ENCODE data around the gene DCDC2C.

DCDC2C gene

DNA sequence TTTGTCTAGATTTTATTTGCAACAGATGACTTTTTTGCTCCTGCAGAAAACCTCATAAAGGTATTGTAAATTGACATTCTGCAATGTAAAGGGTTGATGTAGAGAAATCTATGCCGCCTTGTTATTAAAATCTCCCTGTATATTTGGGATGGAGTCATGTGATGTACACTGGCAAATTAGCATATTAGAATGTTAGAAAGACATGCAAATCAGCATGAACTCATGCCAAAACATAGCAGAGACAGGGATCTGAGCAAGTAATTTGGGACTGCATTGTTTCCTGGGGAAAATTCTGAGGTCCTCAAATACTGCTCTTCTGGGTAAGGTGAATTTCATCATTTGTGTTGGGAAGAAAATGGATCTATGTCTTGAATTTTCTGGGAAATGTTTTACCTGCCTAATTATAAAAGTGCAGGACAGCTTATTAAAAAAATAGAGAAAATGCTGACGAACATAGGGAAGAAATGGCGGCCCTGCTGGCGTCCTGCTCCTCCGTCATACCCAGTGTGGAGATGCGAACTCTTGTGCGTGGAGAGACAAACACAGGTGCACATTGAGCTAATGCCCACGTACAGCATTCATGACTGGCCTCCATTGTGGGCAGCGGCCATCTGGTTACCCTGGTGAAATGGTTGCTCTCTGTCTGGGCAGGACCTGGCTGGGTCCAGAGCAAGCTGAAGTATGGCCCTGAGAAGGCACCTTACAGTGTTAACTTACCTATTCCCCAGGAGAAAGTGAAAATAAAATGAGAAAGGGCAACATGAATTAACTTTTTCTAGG, 29.1 kb upstream of the DCDC2C start:
- no peak for DNase-seq

DNA sequence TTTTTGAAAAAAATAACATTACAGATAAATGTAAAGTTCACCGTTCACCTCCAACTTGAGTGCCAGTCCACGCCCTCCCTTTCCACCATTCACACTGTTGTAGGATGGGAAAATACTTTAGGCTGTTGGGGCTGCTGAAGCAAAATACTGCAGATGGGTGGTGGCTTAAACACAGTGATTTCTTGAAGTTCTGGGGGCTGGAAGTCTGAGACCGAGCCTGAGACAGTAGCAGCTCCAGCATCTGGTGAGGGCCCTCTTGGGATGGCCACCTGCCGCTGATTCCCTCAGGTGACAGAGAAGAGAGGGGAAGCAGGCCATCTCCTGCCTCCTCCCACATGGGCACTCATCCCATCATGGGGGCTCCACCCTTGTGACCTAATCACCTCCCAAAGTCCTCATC, 27.7 kb upstream of the DCDC2C start:
- no peak for DNase-seq

DNA sequence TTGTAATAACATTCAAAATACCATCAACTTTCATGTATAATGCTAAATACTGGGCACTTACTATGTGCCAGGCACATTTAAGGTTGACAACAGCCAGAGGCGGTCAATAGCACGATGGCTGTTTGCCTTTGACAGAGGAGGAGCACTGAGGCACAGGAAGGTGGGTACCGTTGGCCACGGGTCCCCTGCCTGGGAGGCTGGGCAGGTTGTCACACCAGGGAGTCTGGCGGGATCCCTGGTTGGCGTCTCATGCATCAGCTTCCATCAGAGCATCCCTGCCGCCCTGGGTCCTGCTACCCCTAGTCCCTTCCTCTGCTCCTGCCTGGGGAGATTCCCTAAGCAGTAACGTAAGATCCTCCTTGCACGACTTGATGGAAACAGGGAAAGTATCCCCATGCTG, 25.9 kb upstream of the DCDC2C start:
- DNase-seq, result no peak

DNA sequence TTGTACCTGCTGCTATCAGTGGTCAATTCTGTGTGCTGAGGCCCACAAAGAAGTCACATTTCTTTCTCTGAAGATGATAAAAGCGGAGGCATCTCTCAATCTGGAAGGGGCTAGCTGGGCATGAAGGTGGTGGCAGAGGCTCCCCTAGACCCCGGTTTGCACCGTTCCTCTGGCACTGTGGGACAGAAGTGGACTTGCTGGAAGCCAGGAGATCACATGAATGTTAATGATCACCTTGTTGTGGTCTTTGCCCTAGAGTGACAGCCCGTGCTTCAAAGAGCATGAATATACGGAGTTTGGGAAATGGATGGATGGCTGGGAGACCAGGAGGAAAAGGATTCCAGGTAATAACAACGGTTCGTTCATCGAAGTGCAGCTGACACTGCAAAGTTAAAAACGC, 25.2 kb upstream of the DCDC2C start:
- DNase-seq, result no peak

DNA sequence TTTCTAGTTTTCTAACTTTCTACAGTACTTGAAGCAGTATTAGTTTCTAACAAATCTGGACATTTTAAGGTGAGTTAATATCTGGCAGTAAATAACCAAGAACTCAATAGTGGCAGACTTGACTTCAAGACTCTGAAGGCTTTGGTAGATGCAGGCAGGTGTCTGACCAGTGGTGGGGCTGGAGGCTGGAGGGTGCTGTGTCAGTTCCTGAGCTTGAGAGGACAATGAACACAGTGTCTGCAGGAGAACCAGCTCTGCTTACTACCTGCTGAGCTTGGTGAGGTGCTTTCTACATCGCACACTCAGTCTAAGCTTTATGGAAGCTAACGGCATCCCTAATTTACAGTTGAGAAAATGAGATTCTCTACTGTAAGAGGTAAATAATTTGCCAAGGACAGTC, 24.2 kb upstream of the DCDC2C start:
- no peak for DNase-seq

DNA sequence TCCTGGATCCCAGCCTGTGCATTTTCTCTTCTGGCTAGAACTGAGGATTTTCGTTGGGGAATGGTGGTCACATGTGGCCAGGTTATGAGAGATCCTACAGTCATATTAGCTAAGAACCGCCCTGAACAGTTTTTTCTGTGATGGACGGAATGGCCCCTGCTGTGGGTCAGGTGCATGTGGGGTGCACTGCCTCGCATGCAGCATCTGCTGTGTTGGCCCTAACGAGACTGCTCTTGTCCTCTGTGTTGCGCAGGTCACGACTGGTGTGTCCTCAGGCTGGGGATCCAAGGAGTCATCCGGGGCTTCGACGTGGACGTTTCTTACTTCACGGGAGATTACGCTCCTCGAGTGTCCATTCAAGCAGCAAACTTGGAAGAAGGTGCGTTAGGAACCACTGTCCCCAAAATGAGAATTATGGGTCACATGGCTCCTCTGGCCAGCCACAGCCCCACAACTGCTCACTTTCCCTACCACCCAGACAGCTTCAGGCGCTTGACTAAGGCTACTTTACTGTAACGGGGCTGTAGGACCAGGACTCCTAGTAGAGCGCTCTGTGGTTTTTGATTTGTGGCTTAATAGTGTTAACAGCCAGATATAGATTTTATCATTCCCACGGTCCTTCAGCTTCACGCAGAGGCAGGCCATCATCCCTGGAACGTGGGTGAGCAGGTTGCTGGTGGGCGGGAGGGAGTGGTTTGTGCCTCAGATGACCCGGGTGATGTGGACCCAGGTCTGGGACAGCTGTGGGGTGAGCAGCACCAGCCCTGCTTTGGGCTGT, 23.6 kb upstream of the DCDC2C start:
- no peak for DNase-seq

DNA sequence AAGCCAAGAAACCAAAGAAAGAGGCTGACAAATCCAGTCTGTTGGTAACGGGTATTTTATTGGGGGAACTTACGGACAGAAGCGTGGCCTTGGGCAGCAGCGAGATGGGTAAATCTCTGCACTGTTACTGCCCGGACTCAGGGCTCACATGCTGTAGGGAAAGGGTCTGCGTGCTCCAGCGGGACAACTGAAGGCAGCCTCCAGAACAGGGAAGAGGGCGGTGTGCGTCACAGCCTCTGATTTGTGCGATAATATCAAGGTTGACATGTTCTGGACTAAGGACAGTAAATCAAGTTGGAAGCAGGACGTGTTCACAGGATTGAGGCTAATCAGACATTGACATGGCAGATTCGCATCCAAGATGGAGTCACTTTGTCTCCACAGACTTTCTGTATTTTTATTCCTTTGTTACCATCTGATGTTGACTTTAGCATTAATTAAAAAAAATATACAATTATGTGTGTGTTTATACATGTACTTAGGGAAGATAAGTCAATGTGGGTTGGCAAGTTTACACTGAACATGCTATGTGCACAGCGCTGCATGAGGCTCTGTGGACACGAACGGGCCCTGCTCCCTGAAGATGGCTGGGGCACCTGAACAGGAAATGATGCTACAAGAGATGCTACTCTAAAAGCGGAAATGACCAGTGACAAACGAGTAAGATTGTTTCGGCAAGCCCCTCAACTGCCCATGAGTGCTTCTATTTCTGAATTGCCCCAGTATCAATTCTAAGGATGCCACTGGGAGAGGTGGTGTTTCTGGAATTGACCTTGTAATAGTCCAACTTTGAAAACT, 22.6 kb upstream of the DCDC2C start:
- DNase-seq, result no peak

DNA sequence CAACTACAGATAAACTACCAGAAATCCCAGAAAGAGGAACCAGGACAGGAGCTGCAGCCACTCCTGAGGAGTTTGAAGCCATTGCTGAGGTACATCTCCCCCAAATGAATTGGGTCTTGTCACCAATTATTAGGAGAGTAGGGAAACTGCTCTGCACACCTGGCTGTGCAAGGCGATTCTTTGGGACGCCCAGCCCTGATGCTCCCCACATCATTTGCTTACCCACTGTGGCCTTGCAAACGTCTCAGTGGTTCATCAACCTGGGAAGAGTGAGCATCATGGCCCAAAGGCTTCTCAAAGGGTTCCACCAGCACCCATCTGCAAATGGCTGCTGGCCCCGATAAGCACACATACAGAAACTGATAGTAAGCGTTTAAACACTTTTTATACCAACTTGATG, 21.8 kb upstream of the DCDC2C start:
- no peak for DNase-seq

DNA sequence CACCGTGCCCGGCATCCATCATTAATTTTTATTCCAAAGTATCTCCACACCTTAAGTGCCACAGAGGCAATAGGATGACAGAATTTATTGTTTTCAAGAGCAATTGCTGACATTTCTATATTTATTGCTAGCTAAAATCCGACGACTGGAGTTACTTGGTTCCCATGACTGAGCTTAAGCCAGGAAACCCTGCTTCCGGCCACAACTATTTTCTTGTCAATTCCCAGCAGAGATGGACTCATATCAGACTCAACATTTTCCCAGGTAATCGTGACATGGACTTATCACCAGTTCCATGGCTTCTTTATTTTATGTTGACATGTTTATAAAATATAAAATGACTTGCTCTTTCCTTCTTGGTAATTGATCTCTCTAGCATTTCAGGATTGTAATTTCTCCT, 20.6 kb upstream of the DCDC2C start:
- DNase-seq, result no peak

DNA sequence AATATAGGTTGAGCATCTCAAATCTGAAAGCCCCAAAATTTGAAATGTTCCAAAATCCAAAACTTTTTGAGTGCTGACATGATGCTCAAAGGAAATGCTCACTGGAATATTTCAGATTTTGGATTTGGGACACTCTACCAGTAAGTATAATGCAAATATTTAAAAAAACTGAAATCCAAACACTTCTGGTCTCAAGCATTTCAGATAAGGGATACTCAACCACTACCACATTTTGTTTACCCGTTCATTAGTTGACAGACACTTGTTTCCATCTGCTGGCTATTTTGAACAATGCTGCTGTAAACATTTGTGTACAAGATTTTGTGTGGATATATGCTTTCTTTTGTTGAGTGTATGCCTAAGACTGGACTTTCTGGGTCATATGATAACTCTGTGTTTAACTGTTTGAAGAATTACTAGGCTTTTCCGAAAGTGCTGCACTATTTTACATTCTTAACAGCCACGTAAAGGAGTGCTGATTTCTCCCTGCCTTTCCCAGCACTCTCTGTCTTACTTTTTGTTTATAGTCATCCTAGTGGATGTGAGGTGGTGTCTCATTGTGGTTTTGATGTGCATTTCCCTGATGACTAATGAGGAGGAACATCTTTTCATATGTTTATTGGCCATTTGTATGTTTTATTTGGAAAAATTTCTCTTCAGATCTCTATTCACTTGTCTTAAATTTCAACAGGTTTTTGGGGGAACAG, 19.5 kb upstream of the DCDC2C start:
- no peak for DNase-seq

DNA sequence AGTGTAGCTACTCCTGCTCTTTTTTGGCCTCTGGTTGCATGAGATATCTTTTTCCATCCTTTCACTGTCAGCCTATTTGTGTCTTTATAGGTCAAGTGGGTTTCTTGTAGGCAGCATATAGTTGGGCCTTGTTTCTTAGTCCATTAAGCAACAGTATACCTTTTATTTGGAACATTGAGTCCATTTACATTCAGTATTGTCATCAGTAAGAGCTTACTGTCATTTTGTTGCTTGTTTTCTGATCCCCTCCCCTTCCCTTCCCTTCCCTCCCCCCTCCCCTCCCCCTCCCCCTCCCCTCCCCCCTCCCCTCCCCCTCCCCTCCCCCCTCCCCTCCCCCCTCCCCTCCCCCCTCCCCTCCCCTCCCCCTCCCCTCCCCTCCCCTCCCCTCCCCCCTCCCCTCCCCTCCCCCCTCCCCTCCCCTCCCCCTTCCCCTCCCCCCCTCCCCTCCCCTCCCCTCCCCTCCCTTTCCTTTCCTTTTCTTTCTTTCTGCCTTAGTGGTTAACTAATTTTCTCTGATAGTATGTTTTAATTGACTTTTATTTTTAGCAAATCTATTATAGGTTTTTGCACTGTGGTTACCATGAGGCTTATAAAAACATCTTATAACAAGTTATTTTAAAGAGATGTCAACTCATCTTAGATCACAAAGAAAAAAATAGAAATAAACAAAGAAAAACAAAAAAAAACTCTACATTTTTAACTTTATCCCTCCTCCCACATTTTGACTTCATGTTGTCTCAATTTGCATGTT, 13.2 kb upstream of the DCDC2C start:
- DNase-seq, result no peak

DNA sequence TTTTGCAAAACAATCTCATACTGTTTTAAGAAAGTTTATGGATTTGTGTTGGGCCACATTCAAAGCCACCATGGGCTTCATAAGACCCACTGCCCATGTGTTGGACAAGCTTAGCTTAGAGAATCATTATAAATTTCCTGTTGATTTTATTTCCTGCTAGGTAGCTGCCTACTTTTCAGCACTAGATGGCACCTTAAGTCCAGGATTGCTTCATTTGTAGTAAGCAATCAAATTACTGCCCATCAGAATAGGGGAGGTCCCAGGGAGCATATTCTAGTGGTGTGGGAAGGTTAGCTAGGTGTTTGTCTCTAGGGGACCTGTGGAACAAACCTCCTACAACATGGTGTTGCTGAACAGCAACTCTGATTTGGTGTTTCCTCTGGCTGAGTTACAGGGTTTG, 11.0 kb upstream of the DCDC2C start:
- DNase-seq, result no peak

DNA sequence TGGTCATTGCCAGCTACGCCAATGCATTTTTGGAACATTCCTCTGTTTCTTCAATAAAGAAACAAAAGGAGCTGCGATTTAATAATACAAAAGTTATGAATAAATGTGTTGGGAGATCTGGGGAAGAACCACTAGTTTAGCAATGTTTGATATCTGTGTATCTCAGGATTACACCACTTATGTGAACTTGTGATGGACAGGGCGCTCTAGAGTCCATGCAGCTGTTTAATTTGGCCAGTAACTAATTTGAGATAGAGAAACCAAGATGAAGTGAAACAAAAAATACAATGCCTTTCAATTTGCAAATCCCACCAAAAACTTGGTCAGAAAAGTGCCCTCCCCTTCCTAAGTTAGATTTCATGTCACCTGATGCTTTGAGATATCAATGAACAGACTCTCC, 6.8 kb upstream of the DCDC2C start:
- no peak for DNase-seq

DNA sequence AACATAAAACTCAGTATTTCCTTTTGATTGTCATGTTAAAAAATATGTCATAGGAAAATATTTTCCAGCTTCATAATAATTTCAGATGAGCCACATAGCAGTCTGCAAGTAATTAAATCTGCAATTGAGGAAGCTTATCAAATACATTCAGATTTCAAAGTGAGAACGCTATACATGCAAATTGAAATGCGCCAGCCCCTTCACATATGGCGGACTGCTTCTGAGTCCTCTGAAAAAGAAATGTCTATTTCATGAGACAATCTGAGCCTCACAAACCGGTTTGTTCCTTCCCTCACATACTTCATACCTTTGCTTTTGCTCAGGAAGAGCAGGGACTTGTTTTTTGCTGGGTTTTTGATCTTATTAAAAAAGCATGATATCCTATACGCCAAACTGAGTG, 2.3 kb upstream of the DCDC2C start:
- no peak for DNase-seq

DNA sequence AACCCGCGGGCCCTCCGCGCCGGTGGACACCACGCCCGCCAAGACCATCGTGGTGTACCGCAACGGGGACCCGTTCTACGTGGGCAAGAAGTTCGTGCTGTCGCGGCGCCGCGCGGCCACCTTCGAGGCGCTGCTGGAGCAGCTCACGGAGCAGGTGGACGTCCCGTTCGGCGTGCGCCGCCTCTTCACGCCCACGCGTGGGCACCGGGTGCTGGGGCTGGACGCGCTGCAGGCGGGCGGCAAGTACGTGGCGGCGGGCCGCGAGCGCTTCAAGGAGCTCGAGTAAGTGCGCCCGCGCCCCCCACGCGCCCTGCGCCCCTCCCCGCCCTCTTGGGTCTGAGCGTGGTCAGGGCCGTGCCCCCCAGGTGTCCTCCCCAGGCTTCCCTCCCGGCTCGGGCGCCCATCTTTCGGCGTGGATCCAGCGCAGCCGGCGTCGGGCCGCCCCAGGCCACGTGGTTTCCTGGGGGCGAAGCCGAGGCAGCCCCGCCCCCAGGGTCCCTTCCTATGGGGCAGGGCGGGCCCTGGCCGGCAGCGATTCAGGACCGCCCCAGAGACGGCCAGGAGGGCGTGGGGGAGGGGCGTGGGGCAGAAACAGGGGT, 481 bp downstream of the DCDC2C start:
- no peak for DNase-seq

DNA sequence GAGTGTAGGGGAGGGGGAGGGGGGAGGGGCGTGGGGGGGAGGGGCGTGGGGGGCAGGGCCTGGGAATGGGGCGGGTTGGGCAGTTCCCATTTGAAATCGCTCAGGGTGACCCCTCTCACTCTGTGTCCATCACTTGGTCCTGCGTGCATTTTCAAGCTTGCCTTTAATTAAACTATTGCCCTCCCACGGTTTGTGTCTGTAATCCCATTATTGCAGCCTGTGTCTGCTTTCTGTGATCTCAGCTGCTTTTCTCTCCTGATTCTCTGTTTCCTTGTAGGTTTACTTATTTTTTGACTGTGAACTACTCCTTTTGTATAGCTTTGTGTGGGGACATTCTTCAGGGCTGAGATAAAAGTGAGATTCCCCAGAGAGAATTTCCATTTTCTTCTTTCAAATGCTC, 1.3 kb downstream of the DCDC2C start:
- no peak for DNase-seq

DNA sequence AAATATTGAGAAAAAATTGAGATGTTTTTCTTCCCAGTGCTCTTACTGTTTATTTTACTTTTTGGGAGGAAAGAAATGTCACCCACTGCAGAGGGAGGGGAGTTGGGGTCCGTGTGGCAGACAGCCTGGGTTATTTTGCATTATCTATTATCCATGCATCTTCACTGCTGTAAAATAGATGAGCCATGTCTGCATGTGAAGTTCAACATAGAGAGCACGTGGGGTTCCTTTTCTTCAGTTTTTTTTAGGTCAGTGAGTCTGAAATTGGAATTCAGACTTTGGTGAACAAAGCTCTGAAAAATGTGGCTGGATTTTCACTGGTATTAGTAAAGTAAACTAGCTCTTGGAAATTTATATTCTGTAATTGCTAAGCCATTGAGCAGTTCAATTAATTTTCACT, 2.4 kb downstream of the DCDC2C start:
- DNase-seq, result no peak

DNA sequence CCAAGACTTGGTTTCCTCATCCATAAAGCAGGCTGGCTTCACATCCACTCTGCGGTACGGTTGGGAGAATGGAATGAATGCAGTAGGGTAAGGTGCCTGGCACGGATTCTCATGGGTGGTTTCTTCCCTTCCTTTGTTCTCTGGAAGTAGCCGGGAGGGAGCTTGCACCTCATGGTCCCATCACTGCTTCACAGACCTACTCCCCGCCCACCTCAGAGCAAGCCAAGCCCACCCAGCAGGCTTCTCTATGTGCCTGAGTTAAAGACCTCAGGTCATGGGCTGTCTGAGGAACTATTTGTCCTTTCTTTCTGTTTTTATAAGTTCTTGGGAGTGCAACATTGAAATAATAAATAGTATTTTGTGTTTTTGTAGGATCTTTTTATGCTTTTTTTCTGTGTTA, 3.5 kb downstream of the DCDC2C start:
- no peak for DNase-seq

DNA sequence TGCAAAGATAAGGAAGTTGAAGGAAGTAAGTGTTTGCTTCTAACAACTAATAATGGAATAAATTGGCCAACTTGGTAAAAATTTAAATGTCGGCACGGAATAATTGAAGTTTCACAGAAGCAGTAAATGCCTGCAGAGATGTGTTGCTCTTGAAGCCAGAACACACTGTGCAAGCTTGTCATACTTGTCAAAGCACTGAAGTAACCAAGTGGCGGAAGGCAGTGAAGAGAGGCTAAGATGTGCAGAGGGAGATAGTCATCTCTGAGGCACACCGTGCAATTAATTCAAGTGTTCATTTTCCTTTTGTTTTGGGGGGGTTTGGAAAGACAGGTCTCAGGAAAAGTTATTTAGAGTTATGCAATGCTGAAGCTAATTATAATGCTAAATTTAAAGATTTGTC, 5.2 kb downstream of the DCDC2C start:
- DNase-seq, result no peak

DNA sequence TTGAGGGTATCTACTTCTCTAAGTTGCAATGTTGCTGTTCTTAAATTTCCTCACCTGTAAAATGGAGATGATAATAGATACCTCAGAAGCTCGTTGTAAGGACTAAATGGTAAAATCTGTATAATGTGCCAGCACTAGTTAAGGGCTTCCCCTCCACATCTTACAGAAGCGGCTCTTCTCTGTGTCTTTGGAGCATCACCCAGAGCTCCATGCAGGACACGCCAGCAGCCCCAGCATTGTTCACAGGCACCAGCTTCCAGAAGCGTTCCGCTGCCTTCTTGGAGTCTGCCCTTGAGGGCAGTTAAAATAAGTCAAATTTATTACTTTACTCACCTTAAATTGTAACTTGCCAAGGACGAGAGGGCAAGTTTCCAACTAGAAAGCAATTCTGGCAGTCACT, 5.8 kb downstream of the DCDC2C start:
- DNase-seq, result no peak

DNA sequence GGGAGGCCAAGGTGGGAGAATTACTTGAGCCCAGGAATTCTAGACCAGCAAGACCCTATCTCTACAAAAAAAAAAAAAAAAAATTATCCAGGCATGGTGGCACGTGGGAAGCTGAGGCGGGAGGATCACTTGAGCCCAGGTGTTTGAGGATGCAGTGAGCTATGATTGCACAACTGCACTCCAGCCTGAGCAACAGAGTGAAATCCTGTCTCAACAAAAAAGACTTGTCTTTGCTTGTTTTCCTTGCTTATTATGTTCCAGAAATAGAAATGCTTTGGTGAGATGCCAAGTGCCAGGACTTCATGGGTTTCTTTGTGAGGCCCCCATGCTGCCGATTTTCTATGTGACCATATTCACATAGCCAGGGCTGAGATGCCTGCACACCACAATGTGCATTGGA, 9.0 kb downstream of the DCDC2C start:
- no peak for DNase-seq
